ENCODE data around the gene KIF16B. TPM values are rescaled to one million over a fixed set of nuclear protein-coding genes. Genes with fewer than 3 reads are reported as not detected.
A peak's percentile ranks its signal among the peaks of the same experiment; 100 is the strongest.

KIF16B gene
- total RNA-seq, 1 experiment from 2014 or later, result 16.6 TPM

- ChIA-PET CTCF (no interaction called here), POLR2A (no interaction called here)
- no peak overlapping the region for H3K4me3 ChIP-seq (ENCODE audit: low read depth in 2 of 2, low read length in 2 of 2)
- no peaks in the 10 kb centered on the region for H3K36me3 ChIP-seq (ENCODE audit: control insufficient read depth, insufficient read depth, low read length)
- H3K27me3 ChIP-seq (ENCODE audit: control insufficient read depth, insufficient read depth, low read length), result no peaks in the 10 kb centered on the region
- peaks cover 3% of the 10 kb centered on the region; the same call in 1 of the 2 replicates for H3K4me1 ChIP-seq (ENCODE audit: control insufficient read depth, insufficient read depth, low read length)
- BruUV-seq (replicated peaks), result no TSS peak
- ATAC-seq (no peak), DNase-seq (ENCODE audit: low read depth, low spot score) (no peak)
- intact Hi-C loops (cut with micrococcal nuclease; ENCODE audit: unreplicated experiment) (no loop called here), in situ Hi-C loops (cut with HindIII; ENCODE audit: low pct_unique_long_range_greater_than_20kb, low sequenced_read_pairs) (no loop called here)
- TF ChIP-seq REST (IDR thresholded peaks at IDR 0.05; ENCODE audit: insufficient read depth in 1 of 2, low read depth in 2 of 2, low read length in 1 of 2), result no peak
- no peak for TF ChIP-seq TCF7L2 (IDR thresholded peaks at IDR 0.05; ENCODE audit: low read depth, low read length)
- no peak for TF ChIP-seq SIN3A (IDR thresholded peaks at IDR 0.05; ENCODE audit: borderline replicate concordance, insufficient read depth, low read depth, low read length)
- no peak for TF ChIP-seq CTCF (IDR thresholded peaks at IDR 0.05)
- TF ChIP-seq POLR2AphosphoS5 (IDR thresholded peaks at IDR 0.05; ENCODE audit: low read depth, low read length), result no peak
- no peak overlapping the region for H3K27ac ChIP-seq (ENCODE audit: low read length)
- H3K9me3 ChIP-seq (ENCODE audit: control insufficient read depth, insufficient read depth, low read depth, low read length), result no peaks in the 10 kb centered on the region
Observed at GRCh38 chr20:16560216-16560615, 13.0 kb downstream of the KIF16B start.

GRCh38 chr20:16556301-16556700 lies 16.9 kb downstream of the KIF16B start:
- intact Hi-C loops (cut with micrococcal nuclease; ENCODE audit: unreplicated experiment), result no loop called here

More at GRCh38 chr20:16556301-16556700, 16.9 kb downstream of the KIF16B start:
- no peak for TF ChIP-seq CTCF (IDR thresholded peaks at IDR 0.05)
- no peak for TF ChIP-seq REST (IDR thresholded peaks at IDR 0.05; ENCODE audit: insufficient read depth in 1 of 2, low read depth in 2 of 2, low read length in 1 of 2)
- no peaks in the 10 kb centered on the region for H3K36me3 ChIP-seq (ENCODE audit: control insufficient read depth, insufficient read depth, low read length)
- POLR2A ChIA-PET, result no interaction called here
- ATAC-seq (0 out of 2 replicates have a peak, but pooled peaks have one; percentile 58), DNase-seq (ENCODE audit: low read depth, low spot score) (no peak)
- no peaks in the 10 kb centered on the region for H3K9me3 ChIP-seq (ENCODE audit: control insufficient read depth, insufficient read depth, low read depth, low read length)
- peaks cover 3% of the 10 kb centered on the region; the same call in 1 of the 2 replicates for H3K4me1 ChIP-seq (ENCODE audit: control insufficient read depth, insufficient read depth, low read length)
- no peaks in the 10 kb centered on the region for H3K27me3 ChIP-seq (ENCODE audit: control insufficient read depth, insufficient read depth, low read length)
- CTCF ChIA-PET, result no interaction called here
- no TSS peak for BruUV-seq (replicated peaks)
- no peak overlapping the region for H3K4me3 ChIP-seq (ENCODE audit: low read depth in 2 of 2, low read length in 2 of 2)
- no peak overlapping the region for H3K27ac ChIP-seq (ENCODE audit: low read length)
- in situ Hi-C loops (cut with HindIII; ENCODE audit: low pct_unique_long_range_greater_than_20kb, low sequenced_read_pairs), result no loop called here
